WTC11 (cell line): ENCODE data around the gene DTHD1. TPM values are rescaled to one million over a fixed set of nuclear protein-coding genes. Genes with fewer than 3 reads are reported as not detected.

Experiments
- ATAC-seq: fragments of 200-7000 bp; cut with Tn5 transposase; 2 replicates; pipeline ENCODE4 v1.10.0; 2021; ENCODE audit warnings: mild to moderate bottlenecking, moderate library complexity
- CTCF ChIA-PET: fragments of 300-600 bp; sonication (Branson Sonifier 250); formaldehyde crosslinking; loops from one replicate; lab custom pipeline; 2021; ENCODE audit warnings: antibody characterized with exemption; lab: Charles Lee
- POLR2A ChIA-PET: fragments of 350-600 bp; sonication (Branson Sonifier 250); formaldehyde crosslinking; loops from one replicate; lab custom pipeline; 2021; ENCODE audit warnings: antibody characterized with exemption; lab: Charles Lee
- DNase-seq: peaks from one replicate; pipeline ENCODE4 v3.0.0; 2021; ENCODE audit warnings: low spot score
- H3K27ac Mint-ChIP-seq: 2 replicates; pipeline ENCODE4 v1.8.0; 2021; ENCODE audit warnings: mixed read lengths
- H3K27me3 Mint-ChIP-seq: 2 replicates; pipeline ENCODE4 v1.8.0; 2021; ENCODE audit warnings: low read depth, mild to moderate bottlenecking, moderate library complexity, mixed read lengths
- H3K36me3 Mint-ChIP-seq: 2 replicates; pipeline ENCODE4 v1.8.0; 2021; ENCODE audit warnings: mixed read lengths
- H3K4me1 Mint-ChIP-seq: 2 replicates; pipeline ENCODE4 v1.8.0; 2022; ENCODE audit warnings: mixed read lengths
- H3K4me3 Mint-ChIP-seq: 2 replicates; pipeline ENCODE4 v1.8.0; 2021; ENCODE audit warnings: mild to moderate bottlenecking, moderate library complexity, mixed read lengths
- H3K9me3 Mint-ChIP-seq: 2 replicates; pipeline ENCODE4 v1.8.0; 2021; ENCODE audit warnings: mixed read lengths
- AR ChIP-seq: fragments of 250-450 bp; sonication (Bioruptor Pico); IDR thresholded peaks from 2 replicates; pipeline ENCODE4 v1.9.0; 2021; ENCODE audit warnings: mild to moderate bottlenecking
- EMX1 ChIP-seq: fragments of 250-450 bp; sonication (Bioruptor Pico); IDR thresholded peaks from 2 replicates; pipeline ENCODE4 v1.8.0; 2021; ENCODE audit warnings: mild to moderate bottlenecking
- GTF2I ChIP-seq: fragments of 250-450 bp; sonication (Bioruptor Pico); conservative IDR thresholded peaks from 2 replicates; pipeline ENCODE4 v1.4.0; 2021; ENCODE audit warnings: mild to moderate bottlenecking
- HMGA2 ChIP-seq: fragments of 250-450 bp; sonication (Bioruptor Pico); IDR thresholded peaks from 2 replicates; pipeline ENCODE4 v1.4.0; 2021; ENCODE audit warnings: mild to moderate bottlenecking, moderate library complexity
- JAZF1 ChIP-seq: fragments of 250-450 bp; sonication (Bioruptor Pico); IDR thresholded peaks from 2 replicates; pipeline ENCODE4 v1.9.0; 2021; ENCODE audit warnings: moderate library complexity, mild to moderate bottlenecking, inconsistent platforms
- JUN ChIP-seq: sonication (generic); formaldehyde crosslinking; IDR thresholded peaks from 2 replicates; pipeline ENCODE4 v1.8.0; 2023; ENCODE audit warnings: mild to moderate bottlenecking, missing genetic modification reagents
- MXD4 ChIP-seq: fragments of 250-450 bp; sonication (Bioruptor Pico); IDR thresholded peaks from 2 replicates; pipeline ENCODE4 v1.8.0; 2021; ENCODE audit warnings: mild to moderate bottlenecking, moderate library complexity, borderline replicate concordance
- NFE2L1 ChIP-seq: sonication (generic); formaldehyde crosslinking; IDR thresholded peaks from 2 replicates; pipeline ENCODE4 v1.8.1; 2023; ENCODE audit warnings: missing genetic modification reagents
- NFYB ChIP-seq: sonication (generic); formaldehyde crosslinking; conservative IDR thresholded peaks from 2 replicates; pipeline ENCODE4 v1.8.0; 2022; ENCODE audit warnings: low read depth, missing genetic modification reagents
- NR3C1 ChIP-seq: sonication (generic); formaldehyde crosslinking; conservative IDR thresholded peaks from 2 replicates; pipeline ENCODE4 v1.8.1; 2023; ENCODE audit warnings: low read depth, mild to moderate bottlenecking, missing genetic modification reagents
- RORB ChIP-seq: fragments of 250-450 bp; sonication (Bioruptor Pico); IDR thresholded peaks from 2 replicates; pipeline ENCODE4 v1.9.0; 2021; ENCODE audit warnings: mild to moderate bottlenecking
- SMAD3 ChIP-seq: sonication (generic); formaldehyde crosslinking; IDR thresholded peaks from 2 replicates; pipeline ENCODE4 v1.8.0; 2022; ENCODE audit warnings: missing genetic modification reagents, mild to moderate bottlenecking, borderline replicate concordance
- TP53 ChIP-seq: sonication (generic); formaldehyde crosslinking; IDR thresholded peaks from 2 replicates; pipeline ENCODE4 v1.8.1; 2023; ENCODE audit warnings: mild to moderate bottlenecking, missing genetic modification reagents
- ZNF423 ChIP-seq: fragments of 250-450 bp; sonication (Bioruptor Pico); IDR thresholded peaks from 2 replicates; pipeline ENCODE4 v2.1.2; 2022; ENCODE audit warnings: mild to moderate bottlenecking, moderate library complexity
- ZNF425 ChIP-seq: fragments of 250-450 bp; sonication (Bioruptor Pico); conservative IDR thresholded peaks from 2 replicates; pipeline ENCODE4 v1.9.0; 2021; ENCODE audit warnings: mild to moderate bottlenecking
- ZNF532 ChIP-seq: fragments of 250-450 bp; sonication (Bioruptor Pico); IDR thresholded peaks from 2 replicates; pipeline ENCODE4 v1.9.0; 2021; ENCODE audit warnings: mild to moderate bottlenecking, borderline replicate concordance
- total RNA-seq: library from RNA; stranded (reverse); gene quantifications from 3 replicates; pipeline ENCODE4 v1.2.3, GENCODE V29; 2021
- TF ChIP-seq, protein P1 (sequence below): sonication (generic); formaldehyde crosslinking; IDR thresholded peaks from 2 replicates; pipeline ENCODE4 v1.8.1; 2022; ENCODE audit warnings: mild to moderate bottlenecking, moderate library complexity, missing genetic modification reagents
- TF ChIP-seq, protein P2 (sequence below): sonication (generic); formaldehyde crosslinking; IDR thresholded peaks from 2 replicates; pipeline ENCODE4 v1.8.0; 2022; ENCODE audit warnings: mild to moderate bottlenecking, missing genetic modification reagents

Gene DTHD1
- total RNA-seq, 1 experiment from 2014 or later, result not detected

- H3K4me3 Mint-ChIP-seq, result no peak overlapping the region
- H3K9me3 Mint-ChIP-seq, result no peaks in the 10 kb centered on the region
- H3K27me3 Mint-ChIP-seq, result no peaks in the 10 kb centered on the region
- H3K4me1 Mint-ChIP-seq, result no peaks in the 10 kb centered on the region
- ATAC-seq (no peak), DNase-seq (no peak)
- no peak overlapping the region for H3K27ac Mint-ChIP-seq
- H3K36me3 Mint-ChIP-seq, result no peaks in the 10 kb centered on the region
- ChIA-PET CTCF (no interaction called here), POLR2A (no interaction called here)
- TF ChIP-seq ZNF423 (CRISPR knock-in tag) (no peak), TP53 (CRISPR knock-in tag) (no peak), JUN (CRISPR knock-in tag) (no peak), HMGA2 (no peak), NFE2L1 (CRISPR knock-in tag) (no peak), SMAD3 (CRISPR knock-in tag) (no peak), EMX1 (CRISPR knock-in tag) (no peak), MXD4 (no peak), AR (CRISPR knock-in tag) (no peak)
- TF ChIP-seq, protein P1, sequence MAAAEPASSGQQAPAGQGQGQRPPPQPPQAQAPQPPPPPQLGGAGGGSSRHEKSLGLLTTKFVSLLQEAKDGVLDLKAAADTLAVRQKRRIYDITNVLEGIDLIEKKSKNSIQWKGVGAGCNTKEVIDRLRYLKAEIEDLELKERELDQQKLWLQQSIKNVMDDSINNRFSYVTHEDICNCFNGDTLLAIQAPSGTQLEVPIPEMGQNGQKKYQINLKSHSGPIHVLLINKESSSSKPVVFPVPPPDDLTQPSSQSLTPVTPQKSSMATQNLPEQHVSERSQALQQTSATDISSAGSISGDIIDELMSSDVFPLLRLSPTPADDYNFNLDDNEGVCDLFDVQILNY (CRISPR knock-in tag), result no peak
- TF ChIP-seq, all 79 proteins: peak for 0
These were observed 56.3 kb downstream of the DTHD1 start for GRCh38 chr4:36337665-36338185.

GRCh38 chr4:36338973-36339372, 57.6 kb downstream of the DTHD1 start:
- ChIA-PET POLR2A (no interaction called here), CTCF (no interaction called here)
- Mint-ChIP-seq H3K4me3 (no peak overlapping the region), H3K27ac (no peak overlapping the region), H3K27me3 (no peaks in the 10 kb centered on the region), H3K9me3 (no peaks in the 10 kb centered on the region), H3K4me1 (no peaks in the 10 kb centered on the region), H3K36me3 (no peaks in the 10 kb centered on the region)
- no peak for DNase-seq
- TF ChIP-seq, protein P2, sequence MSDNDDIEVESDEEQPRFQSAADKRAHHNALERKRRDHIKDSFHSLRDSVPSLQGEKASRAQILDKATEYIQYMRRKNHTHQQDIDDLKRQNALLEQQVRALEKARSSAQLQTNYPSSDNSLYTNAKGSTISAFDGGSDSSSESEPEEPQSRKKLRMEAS (CRISPR knock-in tag), result no peak
- no peak for TF ChIP-seq NFYB (CRISPR knock-in tag)
- no peak for ATAC-seq

DNA sequence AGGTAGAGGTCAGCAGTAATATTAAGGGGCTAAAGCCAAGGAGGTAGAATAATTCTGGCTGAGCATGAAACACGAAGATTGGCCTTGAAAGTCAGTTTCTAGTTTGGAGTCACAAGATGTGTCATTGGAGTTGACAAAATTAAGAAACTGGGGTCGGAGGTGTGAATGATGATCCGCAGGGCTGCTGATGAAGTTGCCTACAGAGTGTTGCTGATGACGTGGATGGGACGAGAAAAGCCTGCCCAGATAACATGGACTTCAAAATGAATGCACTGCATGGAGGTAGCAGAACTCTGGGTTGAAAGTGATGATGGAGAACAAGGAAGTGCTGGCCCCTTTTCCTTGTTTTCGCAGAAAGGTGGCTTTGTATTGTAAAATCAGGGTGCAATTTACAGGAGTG, 60.5 kb downstream of the DTHD1 start:
- POLR2A ChIA-PET, result no interaction called here
- TF ChIP-seq SMAD3 (CRISPR knock-in tag), result no peak
- no peak for ATAC-seq
- DNase-seq, result no peak
- H3K27me3 Mint-ChIP-seq, result no peaks in the 10 kb centered on the region
- no peaks in the 10 kb centered on the region for H3K4me1 Mint-ChIP-seq
- H3K9me3 Mint-ChIP-seq, result no peaks in the 10 kb centered on the region
- H3K4me3 Mint-ChIP-seq, result no peak overlapping the region
- CTCF ChIA-PET, result no interaction called here
- H3K36me3 Mint-ChIP-seq, result no peaks in the 10 kb centered on the region
- H3K27ac Mint-ChIP-seq, result no peak overlapping the region

DNA sequence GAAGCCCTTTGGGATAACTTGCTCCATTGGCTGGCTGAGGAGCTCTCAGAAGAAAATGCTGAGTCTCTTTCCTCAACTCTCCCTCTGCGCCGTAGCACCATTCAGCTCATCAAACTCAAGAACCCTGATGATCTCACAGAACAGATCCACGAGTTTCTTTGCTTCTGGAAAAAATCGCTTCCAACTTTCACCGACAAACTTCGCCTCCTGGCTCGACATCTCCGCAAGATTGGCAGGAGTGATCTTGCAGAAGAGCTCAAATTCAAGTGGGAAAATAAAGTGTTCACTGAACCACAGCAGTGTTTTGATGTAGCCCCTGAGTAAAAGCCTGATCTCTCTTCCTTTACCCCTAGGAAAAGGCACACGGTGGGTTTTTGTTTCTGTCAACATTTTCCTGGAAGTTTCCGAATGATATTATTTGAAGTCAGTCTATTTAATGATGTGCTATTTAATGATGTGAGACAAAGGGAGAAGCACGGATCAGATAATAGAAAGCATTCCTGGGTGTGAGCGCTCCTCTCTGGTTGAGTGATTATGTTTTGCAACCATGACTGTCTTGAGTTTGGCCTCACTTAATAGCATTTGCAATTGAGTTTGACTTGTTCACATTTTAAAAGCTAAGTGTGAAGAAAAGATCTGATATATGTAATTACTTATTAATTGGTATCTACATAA, 62.2 kb downstream of the DTHD1 start:
- Mint-ChIP-seq H3K27me3 (no peaks in the 10 kb centered on the region), H3K4me1 (no peaks in the 10 kb centered on the region), H3K9me3 (no peaks in the 10 kb centered on the region), H3K4me3 (no peak overlapping the region), H3K36me3 (no peaks in the 10 kb centered on the region), H3K27ac (no peak overlapping the region)
- POLR2A ChIA-PET, result no interaction called here
- ATAC-seq, result no peak
- DNase-seq, result no peak
- CTCF ChIA-PET, result no interaction called here
- TF ChIP-seq NR3C1 (CRISPR knock-in tag) (no peak), ZNF425 (CRISPR knock-in tag) (no peak), JAZF1 (CRISPR knock-in tag) (no peak), RORB (CRISPR knock-in tag) (no peak), GTF2I (CRISPR knock-in tag) (no peak), ZNF532 (CRISPR knock-in tag) (no peak)
- TF ChIP-seq, protein P1 (CRISPR knock-in tag), result no peak
